ENCODE data around the gene CTNNA3.
"Not testable (repeated sequence)": the region's sequence is repeated elsewhere in the genome, so short reads cannot be mapped to it uniquely, and the experiment has no call there.

CTNNA3 gene

GRCh38 chr10:66390926-66391325 is 1305.1 kb downstream of the CTNNA3 start:
- H3K4me3 ChIP-seq, result no peak overlapping the region
- H3K27me3 ChIP-seq, result no peaks in the 10 kb centered on the region
- TF ChIP-seq Cebpa-rat (IDR thresholded peaks at IDR 0.05), result no peak
- no peak overlapping the region for H3K27ac ChIP-seq
- H3K4me1 ChIP-seq, result no peaks in the 10 kb centered on the region
- H3K9me3 ChIP-seq, result no peaks in the 10 kb centered on the region
- no peaks in the 10 kb centered on the region for H3K36me3 ChIP-seq
- no peak overlapping the region for H3K4me2 ChIP-seq
- no peak overlapping the region for H3K9ac ChIP-seq
- no peaks in the 10 kb centered on the region for H4K20me1 ChIP-seq

DNA sequence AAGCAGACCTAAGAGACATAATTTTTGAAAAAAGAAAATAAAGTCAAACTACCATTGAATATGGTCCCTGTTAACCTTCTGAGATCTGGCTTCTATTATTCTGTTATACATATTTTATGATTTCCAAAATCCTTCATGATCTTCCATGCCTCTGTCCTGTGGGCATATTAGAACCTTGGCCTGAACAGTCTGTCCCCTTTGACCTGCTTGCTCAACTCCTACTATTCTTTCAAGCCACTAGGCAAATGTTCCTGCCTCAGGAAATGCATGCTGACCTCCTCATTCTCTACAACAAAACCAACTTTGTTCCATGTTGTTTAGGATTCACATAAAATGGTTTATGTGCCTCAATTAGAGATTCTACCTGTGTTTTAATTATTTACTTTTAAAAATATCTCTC is 1315.0 kb downstream of the CTNNA3 start:
- TF ChIP-seq Cebpa-rat (IDR thresholded peaks at IDR 0.05), result no peak
- no peaks in the 10 kb centered on the region for H3K27me3 ChIP-seq

DNA sequence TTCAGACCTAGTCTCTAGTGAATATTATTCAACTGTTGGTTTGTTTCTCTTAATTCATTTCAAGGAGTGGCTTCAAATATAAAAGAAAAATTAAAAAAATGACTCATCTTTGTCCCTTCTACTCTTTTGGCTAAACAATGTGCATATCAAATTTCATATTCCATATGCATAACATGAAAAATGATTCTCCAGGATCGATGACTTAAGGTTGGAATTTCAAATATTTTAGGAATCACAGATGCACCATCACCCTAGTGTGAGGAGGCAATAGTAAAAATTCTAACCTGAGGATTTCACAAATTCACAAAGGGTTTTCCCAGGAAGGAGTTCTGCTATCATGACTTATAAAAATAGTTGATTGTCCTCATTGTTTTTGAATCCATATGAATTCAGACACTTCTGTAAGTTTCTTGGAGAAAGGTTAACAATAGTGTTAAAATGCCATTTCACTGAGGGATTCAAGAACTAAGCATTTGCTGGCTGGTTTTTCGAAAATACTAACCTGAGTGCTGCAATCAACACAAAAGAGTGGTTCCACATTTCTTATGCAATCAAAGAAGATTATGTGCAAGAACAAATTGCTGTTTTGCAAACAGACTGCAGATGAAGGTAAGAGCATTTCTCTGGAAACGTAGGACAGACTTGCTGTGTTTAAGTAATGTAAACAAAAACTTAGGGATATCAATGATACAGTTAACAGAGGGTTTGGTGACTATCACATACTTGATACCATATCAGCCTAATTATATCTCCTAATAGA is 1317.7 kb downstream of the CTNNA3 start:
- Histone ChIP-seq H3K27ac (no peak overlapping the region), H3K4me2 (no peak overlapping the region), H3K9me3 (no peaks in the 10 kb centered on the region), H3K9ac (no peak overlapping the region), H3K27me3 (no peaks in the 10 kb centered on the region), H3K4me3 (no peak overlapping the region), H3K4me1 (no peaks in the 10 kb centered on the region), H3K36me3 (no peaks in the 10 kb centered on the region), H4K20me1 (no peaks in the 10 kb centered on the region)
- TF ChIP-seq Cebpa-rat (IDR thresholded peaks at IDR 0.05), result no peak

More for the DNA sequence above, 1315.0 kb downstream of the CTNNA3 start:
- no peak overlapping the region for H3K4me3 ChIP-seq
- H3K4me1 ChIP-seq, result no peaks in the 10 kb centered on the region
- no peaks in the 10 kb centered on the region for H3K9me3 ChIP-seq
- no peaks in the 10 kb centered on the region for H4K20me1 ChIP-seq
- H3K9ac ChIP-seq, result no peak overlapping the region
- H3K36me3 ChIP-seq, result no peaks in the 10 kb centered on the region
- H3K4me2 ChIP-seq, result no peak overlapping the region
- H3K27ac ChIP-seq, result no peak overlapping the region

DNA sequence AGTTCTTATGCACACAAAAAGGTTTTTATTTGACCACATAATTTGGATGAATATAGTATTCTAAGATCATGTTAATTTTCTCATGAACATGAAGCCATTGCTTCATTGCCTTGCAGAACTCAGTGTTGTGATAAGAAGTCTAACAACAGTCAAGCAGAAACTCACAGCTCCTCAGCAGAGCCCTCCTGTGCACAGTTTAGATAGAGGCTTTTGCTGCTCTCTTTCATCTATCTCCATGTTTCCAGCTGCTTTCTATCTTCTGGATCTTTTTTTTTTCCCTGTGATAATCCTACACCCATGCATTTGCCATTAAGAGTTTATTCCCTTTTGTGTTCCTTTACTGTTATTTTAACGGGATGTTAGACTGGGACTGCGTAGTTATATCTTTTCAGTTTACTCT is 1327.8 kb downstream of the CTNNA3 start:
- Histone ChIP-seq H3K4me3 (no peak overlapping the region), H3K4me1 (no peaks in the 10 kb centered on the region)

DNA sequence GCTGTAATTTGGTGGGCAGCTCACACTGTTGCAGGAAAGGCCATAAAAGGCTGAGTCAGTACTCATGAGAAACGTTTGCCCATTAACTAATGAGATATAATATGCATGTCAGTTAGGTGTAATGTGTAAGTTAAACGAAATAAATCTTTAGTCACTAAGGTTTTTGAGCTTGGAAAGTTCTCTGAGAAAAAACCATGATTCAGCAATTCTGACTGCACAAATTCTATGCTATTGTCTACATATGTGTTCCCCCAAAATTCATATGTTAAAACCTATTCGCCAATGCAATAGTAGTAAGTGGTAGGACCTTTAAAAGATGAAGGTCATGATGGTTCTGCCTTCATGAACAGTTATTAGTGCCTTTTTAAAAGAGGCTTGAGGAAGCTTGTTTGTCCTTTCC is 1329.8 kb downstream of the CTNNA3 start:
- no peak for TF ChIP-seq Cebpa-rat (IDR thresholded peaks at IDR 0.05)
- H3K9me3 ChIP-seq, result no peaks in the 10 kb centered on the region
- H3K4me3 ChIP-seq, result no peak overlapping the region
- no peaks in the 10 kb centered on the region for H3K36me3 ChIP-seq
- H3K27ac ChIP-seq, result no peak overlapping the region
- no peaks in the 10 kb centered on the region for H3K4me1 ChIP-seq
- H3K9ac ChIP-seq, result no peak overlapping the region
- H3K27me3 ChIP-seq, result no peaks in the 10 kb centered on the region
- H3K4me2 ChIP-seq, result no peak overlapping the region
- no peaks in the 10 kb centered on the region for H4K20me1 ChIP-seq

More for the DNA sequence above, 1327.8 kb downstream of the CTNNA3 start:
- no peak overlapping the region for H3K4me2 ChIP-seq
- no peaks in the 10 kb centered on the region for H3K36me3 ChIP-seq
- H3K9ac ChIP-seq, result no peak overlapping the region
- no peaks in the 10 kb centered on the region for H3K27me3 ChIP-seq
- no peak overlapping the region for H3K27ac ChIP-seq
- no peaks in the 10 kb centered on the region for H4K20me1 ChIP-seq
- TF ChIP-seq Cebpa-rat (IDR thresholded peaks at IDR 0.05), result no peak
- H3K9me3 ChIP-seq, result no peaks in the 10 kb centered on the region

- Histone ChIP-seq H3K36me3 (no peaks in the 10 kb centered on the region), H3K27me3 (no peaks in the 10 kb centered on the region), H3K9me3 (no peaks in the 10 kb centered on the region), H3K4me2 (no peak overlapping the region), H4K20me1 (no peaks in the 10 kb centered on the region), H3K9ac (no peak overlapping the region), H3K27ac (no peak overlapping the region), H3K4me3 (no peak overlapping the region), H3K4me1 (no peaks in the 10 kb centered on the region)
- no peak for TF ChIP-seq Cebpa-rat (IDR thresholded peaks at IDR 0.05)
These were observed 1330.3 kb downstream of the CTNNA3 start for GRCh38 chr10:66365686-66366085.

DNA sequence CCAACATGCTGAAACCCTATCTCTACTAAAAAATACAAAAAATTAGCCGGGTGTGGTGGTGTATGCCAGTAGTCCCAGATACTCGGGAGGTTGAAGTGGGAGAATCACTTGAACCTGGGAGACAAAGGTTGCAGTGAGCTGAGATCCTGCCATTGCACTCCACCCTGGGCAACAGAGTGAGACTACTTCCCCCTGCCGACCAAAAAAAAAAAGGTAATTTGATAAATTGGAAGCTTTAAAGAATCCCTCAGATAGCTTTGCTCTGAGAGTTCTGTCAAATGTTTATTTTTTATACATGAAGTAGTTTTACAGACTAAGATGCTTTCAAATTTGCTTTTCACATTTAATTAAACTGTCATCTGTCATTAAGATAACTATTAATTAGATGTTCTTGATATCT is 1333.5 kb downstream of the CTNNA3 start:
- no peak for TF ChIP-seq Cebpa-rat (IDR thresholded peaks at IDR 0.05)
- no peaks in the 10 kb centered on the region for H3K9me3 ChIP-seq
- no peak overlapping the region for H3K4me2 ChIP-seq
- no peaks in the 10 kb centered on the region for H3K4me1 ChIP-seq
- no peak overlapping the region for H3K27ac ChIP-seq
- H3K9ac ChIP-seq, result no peak overlapping the region
- H3K36me3 ChIP-seq, result no peaks in the 10 kb centered on the region
- H4K20me1 ChIP-seq, result no peaks in the 10 kb centered on the region
- no peak overlapping the region for H3K4me3 ChIP-seq
- H3K27me3 ChIP-seq, result no peaks in the 10 kb centered on the region

DNA sequence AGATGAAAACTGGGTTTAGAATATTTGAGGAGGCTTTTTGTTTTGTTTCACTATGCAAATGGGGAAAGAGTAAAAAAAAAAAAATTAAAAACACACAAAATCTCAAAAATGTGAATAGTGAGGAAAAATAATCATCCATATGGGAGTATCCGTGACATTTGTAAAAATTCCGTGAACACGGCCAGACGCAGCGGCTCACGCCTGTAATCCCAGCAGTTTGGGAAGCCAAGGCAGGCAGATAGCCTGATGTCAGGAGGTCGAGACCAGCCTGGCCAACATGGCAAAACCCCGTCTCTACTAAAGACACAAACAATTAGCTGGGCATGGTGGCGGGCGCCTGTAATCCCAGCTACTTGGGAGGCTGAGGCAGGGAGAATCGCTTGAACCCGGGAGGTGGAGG is 1342.2 kb downstream of the CTNNA3 start:
- H3K9ac ChIP-seq, H3K4me1 ChIP-seq, H3K9me3 ChIP-seq, H3K36me3 ChIP-seq, H4K20me1 ChIP-seq, H3K27ac ChIP-seq, H3K4me3 ChIP-seq, H3K27me3 ChIP-seq, H3K4me2 ChIP-seq: not testable (repeated sequence)

GRCh38 chr10:66353422-66353821 is 1342.6 kb downstream of the CTNNA3 start:
- Histone ChIP-seq H4K20me1 (no peaks in the 10 kb centered on the region), H3K9ac (no peak overlapping the region), H3K4me1 (no peaks in the 10 kb centered on the region), H3K27ac (no peak overlapping the region), H3K4me3 (no peak overlapping the region), H3K27me3 (no peaks in the 10 kb centered on the region), H3K36me3 (no peaks in the 10 kb centered on the region), H3K9me3 (no peaks in the 10 kb centered on the region), H3K4me2 (no peak overlapping the region)
- no peak for TF ChIP-seq Cebpa-rat (IDR thresholded peaks at IDR 0.05)

DNA sequence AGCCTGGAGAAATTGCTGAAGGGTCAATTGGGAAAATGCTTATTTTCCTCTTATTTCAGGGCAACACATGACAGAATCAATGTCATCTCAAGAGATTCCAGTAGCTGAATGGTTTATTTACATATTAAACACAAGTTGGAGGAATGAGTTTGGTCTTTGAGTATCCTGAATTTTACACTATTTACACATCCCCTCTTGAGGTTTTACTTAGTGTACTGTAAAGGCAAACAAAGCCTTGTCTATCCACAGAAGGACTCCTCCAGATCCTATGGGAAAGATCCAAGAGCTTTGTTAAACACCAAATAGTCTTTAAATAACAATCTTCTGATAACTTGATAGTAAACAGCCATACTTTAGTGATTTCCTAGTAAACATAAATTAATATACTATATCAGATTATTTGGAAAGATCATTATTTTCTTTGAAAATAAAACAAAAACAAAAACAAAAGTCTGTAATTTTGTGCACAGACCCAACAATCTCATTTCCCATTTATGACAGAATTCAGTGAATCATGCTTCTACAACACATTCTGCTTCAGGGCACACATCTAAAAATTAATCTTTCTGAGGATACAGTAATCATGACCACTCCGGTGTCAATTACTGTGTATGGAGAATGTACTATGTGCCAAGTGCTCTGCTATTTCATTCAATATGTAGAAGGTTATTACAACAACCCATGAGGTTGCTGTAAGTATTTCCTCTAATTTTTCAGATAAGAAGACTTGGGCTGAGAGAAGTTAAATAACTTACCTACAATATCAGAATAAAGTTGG is 1345.2 kb downstream of the CTNNA3 start:
- no peak overlapping the region for H3K4me3 ChIP-seq
- H3K27me3 ChIP-seq, result no peaks in the 10 kb centered on the region
- no peak overlapping the region for H3K9ac ChIP-seq
- TF ChIP-seq Cebpa-rat (IDR thresholded peaks at IDR 0.05), result no peak
- no peaks in the 10 kb centered on the region for H3K9me3 ChIP-seq
- no peaks in the 10 kb centered on the region for H3K36me3 ChIP-seq
- H3K4me2 ChIP-seq, result no peak overlapping the region
- H4K20me1 ChIP-seq, result no peaks in the 10 kb centered on the region
- no peak overlapping the region for H3K27ac ChIP-seq
- no peaks in the 10 kb centered on the region for H3K4me1 ChIP-seq

Data from BLaER1 (cell line).